OCI-LY3 (cell line): Measurements from ENCODE around the gene OPCML.

Source experiments
- EZH2phosphoT487 ChIP-seq: fragments of 200-600 bp; shearing (Covaris generic); IDR thresholded peaks from 2 replicates; pipeline ENCODE4 v1.6.1; 2018; ENCODE audit warnings: antibody characterized with exemption, mixed run types, low read depth
- TF ChIP-seq, protein P1 (sequence below): fragments of 200-600, 300-600 bp; sonication (generic); IDR thresholded peaks from 2 replicates; pipeline ENCODE4 v1.5.1; 2014; ENCODE audit warnings: antibody characterized with exemption, low read length, low read depth

DNA sequence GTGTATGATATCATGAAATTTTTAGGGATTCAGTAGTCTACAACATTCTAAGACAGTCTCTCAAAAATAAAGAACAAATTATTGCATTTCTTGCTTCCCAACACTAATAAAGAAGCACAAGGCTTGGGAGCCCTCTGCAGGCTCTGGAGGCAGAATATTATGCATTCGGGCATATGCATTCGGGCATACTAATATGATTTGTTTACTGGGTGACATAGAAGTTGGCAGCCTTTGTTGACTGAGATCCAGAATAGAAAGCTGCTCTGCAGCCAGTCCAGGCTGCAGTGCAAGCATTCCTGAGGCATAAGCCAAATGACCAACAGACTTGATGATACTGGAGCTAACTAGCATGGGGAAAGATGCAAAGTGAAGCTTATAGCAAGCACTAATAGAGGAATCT lies 945.5 kb downstream of the OPCML start:
- TF ChIP-seq, protein P1, sequence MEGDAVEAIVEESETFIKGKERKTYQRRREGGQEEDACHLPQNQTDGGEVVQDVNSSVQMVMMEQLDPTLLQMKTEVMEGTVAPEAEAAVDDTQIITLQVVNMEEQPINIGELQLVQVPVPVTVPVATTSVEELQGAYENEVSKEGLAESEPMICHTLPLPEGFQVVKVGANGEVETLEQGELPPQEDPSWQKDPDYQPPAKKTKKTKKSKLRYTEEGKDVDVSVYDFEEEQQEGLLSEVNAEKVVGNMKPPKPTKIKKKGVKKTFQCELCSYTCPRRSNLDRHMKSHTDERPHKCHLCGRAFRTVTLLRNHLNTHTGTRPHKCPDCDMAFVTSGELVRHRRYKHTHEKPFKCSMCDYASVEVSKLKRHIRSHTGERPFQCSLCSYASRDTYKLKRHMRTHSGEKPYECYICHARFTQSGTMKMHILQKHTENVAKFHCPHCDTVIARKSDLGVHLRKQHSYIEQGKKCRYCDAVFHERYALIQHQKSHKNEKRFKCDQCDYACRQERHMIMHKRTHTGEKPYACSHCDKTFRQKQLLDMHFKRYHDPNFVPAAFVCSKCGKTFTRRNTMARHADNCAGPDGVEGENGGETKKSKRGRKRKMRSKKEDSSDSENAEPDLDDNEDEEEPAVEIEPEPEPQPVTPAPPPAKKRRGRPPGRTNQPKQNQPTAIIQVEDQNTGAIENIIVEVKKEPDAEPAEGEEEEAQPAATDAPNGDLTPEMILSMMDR: no peak
- no peak for TF ChIP-seq EZH2phosphoT487
